BE2C (cell line): Measurements from ENCODE around the gene DNTTIP2.

ENCODE experiments used
- DNase-seq: peaks from one replicate; pipeline ENCODE4 v3.0.0-alpha.2; 2020
- H3K27me3 ChIP-seq: fragments of 250-450 bp; sonication (Bioruptor Pico); 2 replicates; pipeline ENCODE4 v1.5.1; 2020; ENCODE audit warnings: mild to moderate bottlenecking
- H3K36me3 ChIP-seq: fragments of 250-450 bp; sonication (Bioruptor Pico); 2 replicates; pipeline ENCODE4 v1.5.1; 2020; ENCODE audit warnings: mild to moderate bottlenecking
- H3K4me1 ChIP-seq: fragments of 250-450 bp; sonication (Bioruptor Pico); 2 replicates; pipeline ENCODE4 v1.5.1; 2020
- H3K4me3 ChIP-seq: 2 replicates; pipeline ENCODE4 v1.5.1; 2011; ENCODE audit warnings: low read depth, low read length
- H3K9me3 ChIP-seq: fragments of 250-450 bp; sonication (Bioruptor Pico); 2 replicates; pipeline ENCODE4 v1.5.1; 2020
- CTCF ChIP-seq: IDR thresholded peaks from 2 replicates; pipeline ENCODE4 v1.5.1; 2012; ENCODE audit warnings: mild to moderate bottlenecking, low read depth, low read length

Gene DNTTIP2

GRCh38 chr1:93905051-93905450 lies 26.0 kb upstream of the DNTTIP2 start:
- Histone ChIP-seq H3K4me3 (no peak overlapping the region), H3K9me3 (no peaks in the 10 kb centered on the region), H3K27me3 (no peaks in the 10 kb centered on the region), H3K36me3 (no peaks in the 10 kb centered on the region), H3K4me1 (no peaks in the 10 kb centered on the region)
- no peak for TF ChIP-seq CTCF
- no peak for DNase-seq

- no peak for TF ChIP-seq CTCF
- Histone ChIP-seq H3K4me1 (no peaks in the 10 kb centered on the region), H3K36me3 (no peaks in the 10 kb centered on the region), H3K9me3 (no peaks in the 10 kb centered on the region), H3K4me3 (no peak overlapping the region), H3K27me3 (no peaks in the 10 kb centered on the region)
- no peak for DNase-seq
These were observed 25.2 kb upstream of the DNTTIP2 start for GRCh38 chr1:93904228-93904627.

GRCh38 chr1:93900723-93901504 lies 21.9 kb upstream of the DNTTIP2 start:
- H3K4me1 ChIP-seq, result no peaks in the 10 kb centered on the region
- no peaks in the 10 kb centered on the region for H3K36me3 ChIP-seq
- DNase-seq, result no peak
- no peaks in the 10 kb centered on the region for H3K9me3 ChIP-seq
- no peaks in the 10 kb centered on the region for H3K27me3 ChIP-seq
- TF ChIP-seq CTCF, result no peak
- no peak overlapping the region for H3K4me3 ChIP-seq

GRCh38 chr1:93899543-93900207 lies 20.7 kb upstream of the DNTTIP2 start:
- Histone ChIP-seq H3K9me3 (no peaks in the 10 kb centered on the region), H3K27me3 (no peaks in the 10 kb centered on the region), H3K4me3 (no peak overlapping the region), H3K4me1 (no peaks in the 10 kb centered on the region), H3K36me3 (no peaks in the 10 kb centered on the region)
- no peak for DNase-seq
- TF ChIP-seq CTCF, result no peak

GRCh38 chr1:93888900-93889299 lies 9.9 kb upstream of the DNTTIP2 start:
- no peaks in the 10 kb centered on the region for H3K9me3 ChIP-seq
- no peaks in the 10 kb centered on the region for H3K27me3 ChIP-seq
- no peaks in the 10 kb centered on the region for H3K36me3 ChIP-seq
- TF ChIP-seq CTCF, result no peak
- no peak overlapping the region for H3K4me3 ChIP-seq
- no peaks in the 10 kb centered on the region for H3K4me1 ChIP-seq
- DNase-seq, result no peak

- DNase-seq, result no peak
- Histone ChIP-seq H3K36me3 (peaks cover 3% of the 10 kb centered on the region; the same call in 1 of the 2 replicates), H3K4me3 (no peak overlapping the region), H3K9me3 (no peaks in the 10 kb centered on the region), H3K4me1 (no peaks in the 10 kb centered on the region), H3K27me3 (no peaks in the 10 kb centered on the region)
- TF ChIP-seq CTCF, result no peak
These were observed 3.3 kb upstream of the DNTTIP2 start for GRCh38 chr1:93882269-93882668.
